ENCODE data around the gene ZNF532.

- TF ChIP-seq CTCF (IDR thresholded peaks at IDR 0.05; ENCODE audit: low read depth, low read length) = no peak
- TF ChIP-seq EZH2phosphoT487 (IDR thresholded peaks at IDR 0.05; ENCODE audit: low read depth) = no peak
Measured at GRCh38 chr18:58960508-58960907, 95.8 kb downstream of the ZNF532 start.

All from OCI-LY3 (cell line).